OCI-LY7 (cell line): ENCODE measurements around the gene CGNL1. TPM values are rescaled to one million over a fixed set of nuclear protein-coding genes. Genes with fewer than 3 reads are reported as not detected.

ENCODE experiments used
- BruUV-seq: library from RNA; stranded (reverse); fragments of 400-500 nt; replicated peaks from 2 replicates; lab custom pipeline; 2021; lab: Mats Ljungman, UMichigan
- CTCF ChIA-PET: fragments of 300-600 bp; sonication (Branson Sonifier 250); formaldehyde crosslinking; loops from one replicate; lab custom pipeline; 2022; ENCODE audit warnings: antibody characterized with exemption; ENCODE audit not compliant: unreplicated experiment; lab: Charles Lee
- POLR2A ChIA-PET: fragments of 300-600 bp; sonication (Branson Sonifier 250); formaldehyde crosslinking; loops from one replicate; lab custom pipeline; 2022; ENCODE audit warnings: antibody characterized with exemption; lab: Charles Lee
- DNase-seq: peaks from one replicate; pipeline ENCODE4 v3.0.0-alpha.2; 2015; ENCODE audit warnings: low spot score
- H2AFZ ChIP-seq: fragments of 200-600 bp; sonication (generic), shearing (Covaris generic); 2 replicates; pipeline ENCODE4 v1.6.1; 2014; ENCODE audit warnings: mild to moderate bottlenecking, antibody characterized with exemption, low read length, moderate library complexity
- H3K27ac ChIP-seq: fragments of 200-600 bp; sonication (generic); 2 replicates; pipeline ENCODE4 v1.5.1; 2014; ENCODE audit warnings: mixed run types, low read depth, mild to moderate bottlenecking, moderate library complexity, low read length, inconsistent platforms; ENCODE audit not compliant: poor library complexity, severe bottlenecking
- H3K36me3 ChIP-seq: fragments of 200-600 bp; sonication (generic); 2 replicates; pipeline ENCODE4 v1.6.1; 2014; ENCODE audit warnings: mild to moderate bottlenecking, antibody characterized with exemption, low read length, moderate library complexity, mixed read lengths; ENCODE audit not compliant: insufficient read depth
- H3K4me1 ChIP-seq: fragments of 200-600 bp; sonication (generic); 2 replicates; pipeline ENCODE4 v1.5.1; 2014; ENCODE audit warnings: mild to moderate bottlenecking, low read length; ENCODE audit not compliant: insufficient read depth, poor library complexity, severe bottlenecking
- H3K4me2 ChIP-seq: fragments of 200-600 bp; sonication (generic); 2 replicates; pipeline ENCODE4 v1.6.1; 2014; ENCODE audit warnings: mild to moderate bottlenecking, low read length
- H3K4me3 ChIP-seq: fragments of 200-600 bp; sonication (generic); 2 replicates; pipeline ENCODE4 v1.5.1; 2014; ENCODE audit warnings: mild to moderate bottlenecking, low read depth, low read length; ENCODE audit not compliant: poor library complexity, severe bottlenecking
- H3K79me2 ChIP-seq: fragments of 200-600 bp; sonication (generic); 2 replicates; pipeline ENCODE4 v1.6.1; 2016; ENCODE audit warnings: low read depth, mild to moderate bottlenecking, low read length, moderate library complexity, mixed read lengths; ENCODE audit not compliant: insufficient read depth
- H3K9me2 ChIP-seq: fragments of 200-600 bp; sonication (generic); 2 replicates; pipeline ENCODE4 v1.6.1; 2016; ENCODE audit warnings: mild to moderate bottlenecking, low read length, mixed read lengths; ENCODE audit not compliant: insufficient read depth
- H3K9me3 ChIP-seq: fragments of 200-600 bp; sonication (generic); 2 replicates; pipeline ENCODE4 v1.6.1; 2014; ENCODE audit warnings: mild to moderate bottlenecking, mixed run types, low read length, mixed read lengths
- H4K20me1 ChIP-seq: fragments of 200-600 bp; sonication (generic); 2 replicates; pipeline ENCODE4 v1.6.1; 2014; ENCODE audit warnings: mild to moderate bottlenecking, antibody characterized with exemption, low read length, moderate library complexity, mixed read lengths; ENCODE audit not compliant: insufficient read depth
- CTCF ChIP-seq: fragments of 200-600 bp; sonication (generic); conservative IDR thresholded peaks from 2 replicates; pipeline ENCODE4 v1.5.1; 2014; ENCODE audit warnings: mild to moderate bottlenecking, antibody characterized with exemption, low read length, moderate library complexity, mixed read lengths
- EZH2phosphoT487 ChIP-seq: fragments of 200-600 bp; sonication (generic); IDR thresholded peaks from 2 replicates; pipeline ENCODE4 v1.6.1; 2018; ENCODE audit warnings: low read depth, borderline replicate concordance, mild to moderate bottlenecking, mixed run types, antibody characterized with exemption, low read length, moderate library complexity, mixed read lengths
- intact Hi-C: fragments of 100-400 bp; cut with micrococcal nuclease; formaldehyde crosslinking; loops from one replicate; pipeline ENCODE4 v1.10.0; 2022; ENCODE audit not compliant: unreplicated experiment
- total RNA-seq, 2 experiments: library from RNA; depleted of rRNA in 1 of 2; stranded (reverse); fragments of >200 nt in 1 of 2; shearing (Covaris generic) in 1 of 2; gene quantifications; 2 replicates each; pipeline ENCODE4 v1.2.3, GENCODE V29; 2014 to 2022

Gene CGNL1
- total RNA-seq, 2 experiments from 2014 or later = 0.04 TPM; not detected in 1

DNA sequence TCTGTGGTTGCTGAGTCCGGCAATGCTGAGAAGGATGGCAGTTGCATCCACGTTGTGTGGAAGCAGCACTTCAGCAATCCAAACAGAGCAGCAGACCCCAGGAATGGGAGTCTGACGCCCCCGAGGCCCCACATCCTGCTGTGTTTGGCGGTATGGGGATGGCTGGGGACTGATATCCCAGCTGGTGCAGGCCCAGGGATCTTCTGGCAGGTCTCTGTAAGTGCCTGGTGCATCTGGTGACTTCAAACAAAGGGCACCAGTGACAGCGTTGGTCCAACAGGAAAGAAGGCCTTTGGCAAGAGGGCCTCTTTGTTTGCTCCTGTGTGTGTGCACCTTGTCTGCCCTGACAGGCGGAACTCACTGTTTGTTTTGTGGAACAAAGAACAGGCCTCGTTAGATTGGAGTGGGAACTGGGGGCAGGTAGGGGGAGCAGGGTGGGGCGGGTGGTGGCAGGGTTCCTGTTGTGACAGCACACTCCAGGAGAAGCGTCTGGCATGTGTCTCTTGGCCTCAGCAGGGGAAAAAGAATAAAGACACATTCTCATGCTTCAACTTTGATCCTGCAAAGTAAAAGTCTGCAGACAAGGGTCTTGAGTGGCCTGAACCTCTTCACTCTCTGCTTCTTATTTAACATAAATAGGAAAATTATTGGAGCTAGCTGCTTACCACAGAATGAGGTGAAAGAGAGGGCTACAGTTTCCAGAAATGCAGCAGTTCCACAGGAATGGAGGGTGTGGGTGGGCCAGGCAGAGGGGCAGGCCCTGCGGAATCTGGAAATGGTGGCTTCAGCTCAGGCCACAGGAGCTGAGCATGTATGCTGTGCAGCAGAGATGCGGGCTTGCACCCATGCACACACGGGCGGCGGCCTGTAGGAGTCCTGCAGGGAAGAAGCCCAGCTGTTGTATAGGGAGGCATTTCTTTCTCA is 120.9 kb downstream of the CGNL1 start:
- H4K20me1 ChIP-seq = no peaks in the 10 kb centered on the region
- TF ChIP-seq EZH2phosphoT487 (no peak), CTCF (no peak)
- intact Hi-C loops = no loop called here
- H3K79me2 ChIP-seq = no peaks in the 10 kb centered on the region
- H2AFZ ChIP-seq = no peak overlapping the region
- CTCF ChIA-PET = no interaction called here
- no peaks in the 10 kb centered on the region for H3K9me3 ChIP-seq
- peaks cover 14% of the 10 kb centered on the region for H3K4me1 ChIP-seq
- no peak overlapping the region for H3K4me2 ChIP-seq
- DNase-seq = no peak
- no peak overlapping the region for H3K4me3 ChIP-seq
- no peaks in the 10 kb centered on the region for H3K36me3 ChIP-seq
- no peak overlapping the region for H3K27ac ChIP-seq
- H3K9me2 ChIP-seq = no peaks in the 10 kb centered on the region
- no TSS peak for BruUV-seq
- POLR2A ChIA-PET = interaction anchor here (0.7 kb wide), 1 partner anchor 1529 kb away, joined by 4 read pairs; no protein-coding TSS in a partner anchor

- H4K20me1 ChIP-seq = no peaks in the 10 kb centered on the region
- H3K4me1 ChIP-seq = peaks cover 5% of the 10 kb centered on the region
- DNase-seq = no peak
- ChIA-PET CTCF (no interaction called here), POLR2A (no interaction called here)
- no peak overlapping the region for H3K4me3 ChIP-seq
- no peak overlapping the region for H3K27ac ChIP-seq
- H3K36me3 ChIP-seq = no peaks in the 10 kb centered on the region
- H3K4me2 ChIP-seq = no peak overlapping the region
- H3K9me2 ChIP-seq = no peaks in the 10 kb centered on the region
- no TSS peak for BruUV-seq
- intact Hi-C loops = no loop called here
- no peaks in the 10 kb centered on the region for H3K9me3 ChIP-seq
- no peak overlapping the region for H2AFZ ChIP-seq
- TF ChIP-seq CTCF = no peak
- no peak for TF ChIP-seq EZH2phosphoT487
- no peaks in the 10 kb centered on the region for H3K79me2 ChIP-seq
These were observed 124.0 kb downstream of the CGNL1 start for GRCh38 chr15:57500256-57500655.
